Activated T-cell treated with anti-CD3 and anti-CD28 coated beads, Interleukin-2, amount 50 U/mL, for 24 hours (primary cell): ENCODE results near the gene ABCB8.
"Not testable (repeated sequence)": the region's sequence is repeated elsewhere in the genome, so short reads cannot be mapped to it uniquely, and the experiment has no call there.

ENCODE experiments used
- DNase-seq: peaks from one replicate; pipeline ENCODE4 v3.0.0-alpha.2; 2020
- H3K27ac Mint-ChIP-seq: 2 replicates; pipeline ENCODE4 v1.8.0; 2020; ENCODE audit warnings: mild to moderate bottlenecking, mixed read lengths
- H3K27me3 Mint-ChIP-seq: 2 replicates; pipeline ENCODE4 v1.8.0; 2020; ENCODE audit warnings: mixed read lengths
- H3K36me3 Mint-ChIP-seq: 2 replicates; pipeline ENCODE4 v1.8.0; 2020; ENCODE audit warnings: low read depth, mixed read lengths
- H3K4me1 Mint-ChIP-seq: 2 replicates; pipeline ENCODE4 v1.8.0; 2020; ENCODE audit warnings: low read depth, mixed read lengths
- H3K4me3 Mint-ChIP-seq: 2 replicates; pipeline ENCODE4 v1.8.0; 2020; ENCODE audit warnings: mild to moderate bottlenecking, moderate library complexity, mixed read lengths
- H3K9me3 Mint-ChIP-seq: 2 replicates; pipeline ENCODE4 v1.8.0; 2020; ENCODE audit warnings: mixed read lengths

ABCB8 gene

DNA sequence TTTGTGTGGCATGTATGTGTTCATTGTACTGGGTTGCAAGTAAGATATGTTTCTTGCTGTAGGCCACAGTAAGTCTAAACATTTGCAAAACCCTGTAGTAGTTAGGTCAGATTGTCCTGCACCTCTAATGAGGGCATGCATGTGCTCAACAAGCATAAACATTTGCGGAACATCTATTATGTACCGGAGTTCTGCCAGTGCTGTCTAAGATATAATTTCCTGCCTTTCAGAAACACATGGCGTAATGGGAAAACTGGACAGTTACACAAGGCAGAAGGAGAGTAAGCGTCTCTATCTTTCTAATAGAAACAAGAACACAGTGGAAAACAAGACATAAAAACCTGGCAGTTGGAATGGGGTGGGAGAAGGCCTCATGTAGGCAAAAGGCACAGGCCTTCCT, 2.8 kb downstream of the ABCB8 start:
- Mint-ChIP-seq H3K9me3 (no peaks in the 10 kb centered on the region), H3K27ac (no peak overlapping the region), H3K27me3 (no peaks in the 10 kb centered on the region), H3K4me3 (no peak overlapping the region), H3K36me3 (peaks cover 60% of the 10 kb centered on the region), H3K4me1 (peaks cover 19% of the 10 kb centered on the region)
- no peak for DNase-seq

DNA sequence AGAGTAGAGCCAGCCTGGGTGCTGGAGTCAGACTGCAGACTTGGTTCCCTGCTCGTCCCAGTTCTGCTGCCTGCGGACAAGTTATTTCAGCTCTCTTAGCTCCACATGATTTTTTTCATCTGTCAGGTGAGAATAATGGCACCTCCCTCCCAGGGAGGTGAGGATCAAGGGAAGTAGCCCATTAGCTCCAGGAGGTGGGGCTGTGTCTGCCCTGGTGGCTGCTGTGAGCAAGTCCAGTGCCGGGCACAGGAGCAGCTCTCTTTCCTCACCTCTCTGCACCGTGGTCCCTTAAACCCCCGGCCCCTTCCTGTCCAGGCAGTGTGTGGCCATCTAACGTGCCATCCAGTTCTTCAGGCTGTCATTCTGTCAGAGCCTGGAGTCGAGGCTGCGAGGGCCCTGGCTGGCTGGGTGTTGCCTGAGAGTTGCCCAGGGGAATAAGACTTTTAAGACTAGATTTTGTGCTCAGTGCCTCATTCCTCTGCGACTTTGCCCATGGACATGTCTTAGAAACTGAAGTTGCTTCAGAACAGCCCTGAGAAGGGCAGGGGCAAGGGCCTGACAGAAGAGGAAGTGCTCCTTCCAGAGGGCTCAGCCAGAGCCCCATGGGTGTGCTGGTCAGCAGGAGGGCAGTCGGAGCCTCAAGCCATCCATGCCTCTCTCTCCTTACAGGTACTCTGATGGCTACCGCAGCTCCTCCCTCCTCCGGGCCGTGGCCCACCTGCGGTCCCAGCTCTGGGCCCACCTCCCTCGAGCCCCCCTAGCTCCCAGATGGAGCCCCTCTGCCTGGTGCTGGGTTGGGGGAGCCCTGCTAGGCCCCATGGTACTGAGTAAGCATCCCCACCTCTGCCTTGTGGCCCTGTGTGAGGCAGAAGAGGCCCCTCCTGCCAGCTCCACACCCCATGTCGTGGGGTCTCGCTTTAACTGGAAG, 5.0 kb downstream of the ABCB8 start:
- no peak for DNase-seq
- Mint-ChIP-seq H3K27ac (no peak overlapping the region), H3K27me3 (no peaks in the 10 kb centered on the region), H3K36me3 (peaks cover 76% of the 10 kb centered on the region), H3K4me1 (peaks cover 11% of the 10 kb centered on the region), H3K9me3 (no peaks in the 10 kb centered on the region), H3K4me3 (no peak overlapping the region)

DNA sequence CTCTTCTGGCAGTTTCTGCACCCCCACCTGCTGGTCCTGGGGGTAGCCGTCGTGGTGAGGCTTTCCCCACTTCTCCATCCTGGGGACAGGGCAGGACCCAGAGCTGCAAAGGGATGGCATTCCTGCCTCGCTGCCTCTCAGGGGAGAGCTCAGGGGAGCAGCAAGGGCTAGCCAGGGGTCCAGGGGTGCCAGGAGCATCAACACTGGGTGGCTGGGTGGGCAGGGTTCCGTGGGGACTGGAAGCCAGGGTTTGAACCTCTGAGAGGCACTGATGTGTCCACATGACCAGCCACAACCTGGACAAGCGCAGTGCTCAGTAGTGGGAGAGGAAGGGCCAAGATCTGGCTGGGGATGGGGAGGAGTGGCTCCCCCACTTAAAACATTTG, 5.6 kb downstream of the ABCB8 start:
- no peak for DNase-seq
- Mint-ChIP-seq H3K36me3 (peaks cover 71% of the 10 kb centered on the region), H3K27ac (no peak overlapping the region), H3K27me3 (no peaks in the 10 kb centered on the region), H3K4me3 (no peak overlapping the region), H3K9me3 (no peaks in the 10 kb centered on the region), H3K4me1 (peaks cover 13% of the 10 kb centered on the region)

DNA sequence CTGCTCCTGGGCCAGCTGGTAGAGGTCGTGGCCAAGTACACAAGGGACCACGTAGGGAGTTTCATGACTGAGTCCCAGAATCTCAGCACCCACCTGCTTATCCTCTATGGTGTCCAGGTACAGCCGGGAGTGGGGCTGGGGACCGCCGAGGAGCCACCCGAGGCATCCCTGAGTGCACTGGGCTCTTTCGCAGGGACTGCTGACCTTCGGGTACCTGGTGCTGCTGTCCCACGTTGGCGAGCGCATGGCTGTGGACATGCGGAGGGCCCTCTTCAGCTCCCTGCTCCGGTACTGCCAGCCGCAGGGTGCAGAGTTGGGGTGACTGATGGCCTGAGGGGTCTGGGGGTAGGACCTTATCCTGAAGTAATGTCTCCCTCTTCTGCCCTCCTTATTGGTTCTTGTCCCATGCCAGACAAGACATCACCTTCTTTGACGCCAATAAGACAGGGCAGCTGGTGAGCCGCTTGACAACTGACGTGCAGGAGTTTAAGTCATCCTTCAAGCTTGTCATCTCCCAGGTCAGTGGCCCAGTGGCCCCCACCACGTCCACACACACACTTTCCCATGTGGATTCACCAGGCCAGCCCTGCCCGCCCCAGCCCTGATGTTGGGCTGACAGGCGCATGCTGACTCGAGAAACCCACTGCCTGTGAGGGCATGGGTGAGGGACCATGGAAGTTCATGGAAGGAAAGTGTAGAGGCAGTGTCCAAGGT, 6.2 kb downstream of the ABCB8 start:
- no peak overlapping the region for H3K4me3 Mint-ChIP-seq
- H3K9me3 Mint-ChIP-seq: no peaks in the 10 kb centered on the region
- no peaks in the 10 kb centered on the region for H3K27me3 Mint-ChIP-seq
- H3K4me1 Mint-ChIP-seq: peaks cover 15% of the 10 kb centered on the region
- no peak for DNase-seq
- peaks cover 68% of the 10 kb centered on the region for H3K36me3 Mint-ChIP-seq
- no peak overlapping the region for H3K27ac Mint-ChIP-seq

DNA sequence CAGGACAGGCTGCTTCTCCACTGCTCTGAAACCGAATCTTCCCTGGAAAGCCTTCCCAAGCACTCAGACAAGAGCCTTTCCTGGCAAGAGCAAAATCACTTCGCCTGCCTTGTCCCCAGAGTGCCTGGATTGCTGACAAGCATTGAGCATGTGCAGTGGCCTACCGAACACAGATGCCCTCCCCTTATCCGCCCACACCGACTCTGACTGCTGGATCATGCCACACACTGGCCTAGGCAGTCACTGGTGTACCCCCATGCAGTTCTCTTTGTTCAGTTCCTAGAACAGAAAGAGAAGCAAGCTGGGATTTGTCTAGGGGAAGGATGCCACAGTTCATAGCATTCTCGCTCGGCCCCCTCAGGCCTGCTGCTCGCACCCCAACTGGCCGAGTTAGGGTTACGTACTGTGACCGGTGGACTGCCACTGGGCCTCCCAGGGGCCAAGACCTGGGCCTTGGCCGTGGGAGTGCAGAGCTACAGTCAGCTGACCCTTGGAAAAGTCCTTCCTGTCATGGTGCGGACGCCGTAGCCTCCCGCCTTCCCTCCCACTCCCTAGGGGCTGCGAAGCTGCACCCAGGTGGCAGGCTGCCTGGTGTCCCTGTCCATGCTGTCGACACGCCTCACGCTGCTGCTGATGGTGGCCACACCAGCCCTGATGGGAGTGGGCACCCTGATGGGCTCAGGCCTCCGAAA, 6.9 kb downstream of the ABCB8 start:
- H3K9me3 Mint-ChIP-seq: no peaks in the 10 kb centered on the region
- H3K27ac Mint-ChIP-seq: no peak overlapping the region
- DNase-seq: no peak
- H3K36me3 Mint-ChIP-seq: peaks cover 64% of the 10 kb centered on the region
- H3K4me1 Mint-ChIP-seq: peaks cover 18% of the 10 kb centered on the region
- no peaks in the 10 kb centered on the region for H3K27me3 Mint-ChIP-seq
- H3K4me3 Mint-ChIP-seq: no peak overlapping the region

DNA sequence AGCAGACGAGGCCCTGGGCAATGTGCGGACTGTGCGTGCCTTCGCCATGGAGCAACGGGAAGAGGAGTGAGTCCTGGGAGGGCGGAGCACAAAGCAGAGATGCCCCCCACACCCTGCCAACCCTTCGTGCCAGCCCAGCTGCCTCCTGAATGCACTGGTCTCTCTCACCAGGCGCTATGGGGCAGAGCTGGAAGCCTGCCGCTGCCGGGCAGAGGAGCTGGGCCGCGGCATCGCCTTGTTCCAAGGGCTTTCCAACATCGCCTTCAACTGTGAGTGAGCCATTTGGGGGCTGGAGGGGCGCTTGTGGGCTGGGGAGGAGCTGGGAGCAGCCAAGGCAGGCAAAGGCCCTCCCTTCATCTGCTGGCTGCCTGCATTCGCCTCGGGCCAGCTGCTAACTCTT, 7.7 kb downstream of the ABCB8 start:
- H3K9me3 Mint-ChIP-seq: no peaks in the 10 kb centered on the region
- H3K4me3 Mint-ChIP-seq: no peak overlapping the region
- DNase-seq: no peak
- peaks cover 18% of the 10 kb centered on the region for H3K4me1 Mint-ChIP-seq
- peaks cover 65% of the 10 kb centered on the region for H3K36me3 Mint-ChIP-seq
- no peak overlapping the region for H3K27ac Mint-ChIP-seq
- H3K27me3 Mint-ChIP-seq: no peaks in the 10 kb centered on the region

DNA sequence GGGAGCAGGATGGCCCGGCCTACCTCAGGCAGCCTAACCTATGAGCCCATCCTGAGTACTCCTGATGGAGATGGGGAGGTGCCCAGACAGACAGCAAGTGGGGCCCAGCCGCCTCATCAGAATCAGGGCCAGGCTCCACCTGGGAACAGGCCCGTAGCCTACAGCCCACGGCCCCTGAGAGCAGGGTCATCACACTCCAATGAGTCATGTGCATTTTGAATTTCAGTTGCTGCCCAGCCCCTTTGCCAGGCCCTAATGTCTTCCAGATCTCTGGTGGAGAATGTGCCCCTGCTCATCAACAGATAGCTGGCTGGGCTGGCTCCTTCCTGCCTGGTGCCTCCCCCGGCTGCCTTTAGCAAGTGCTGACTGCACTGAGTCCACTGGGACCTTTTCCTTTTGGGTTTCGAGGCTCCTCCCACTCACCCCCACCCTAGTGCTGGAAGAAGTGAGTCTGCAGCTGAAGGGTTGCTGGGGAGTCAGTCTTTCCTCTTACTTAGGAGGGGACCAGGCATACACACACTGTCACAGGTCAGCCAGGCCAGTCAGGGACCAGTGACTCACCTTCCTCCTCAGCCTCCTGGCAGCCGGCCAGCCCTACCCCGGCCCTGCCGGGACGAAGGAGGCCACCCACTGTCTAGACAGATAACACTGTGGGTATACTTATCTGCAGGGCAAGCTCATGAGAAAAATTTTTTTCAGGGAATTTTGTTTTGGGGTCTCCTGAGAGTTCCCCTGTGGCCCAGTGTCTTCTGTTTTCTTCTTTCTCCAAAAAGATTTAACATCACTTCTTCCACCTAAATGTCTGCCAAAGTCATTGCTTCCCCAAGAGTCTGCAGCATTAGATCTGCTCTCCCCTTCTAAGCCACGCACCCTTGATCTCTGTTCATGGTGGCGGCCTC, 10.9 kb downstream of the ABCB8 start:
- peak overlapping the region; percentile 96 for H3K27ac Mint-ChIP-seq
- peaks cover 18% of the 10 kb centered on the region for H3K4me1 Mint-ChIP-seq
- peaks cover 60% of the 10 kb centered on the region for H3K36me3 Mint-ChIP-seq
- no peaks in the 10 kb centered on the region for H3K9me3 Mint-ChIP-seq
- H3K4me3 Mint-ChIP-seq: peak overlapping the region; percentile 21
- H3K27me3 Mint-ChIP-seq: no peaks in the 10 kb centered on the region
- DNase-seq: peak; percentile 82

DNA sequence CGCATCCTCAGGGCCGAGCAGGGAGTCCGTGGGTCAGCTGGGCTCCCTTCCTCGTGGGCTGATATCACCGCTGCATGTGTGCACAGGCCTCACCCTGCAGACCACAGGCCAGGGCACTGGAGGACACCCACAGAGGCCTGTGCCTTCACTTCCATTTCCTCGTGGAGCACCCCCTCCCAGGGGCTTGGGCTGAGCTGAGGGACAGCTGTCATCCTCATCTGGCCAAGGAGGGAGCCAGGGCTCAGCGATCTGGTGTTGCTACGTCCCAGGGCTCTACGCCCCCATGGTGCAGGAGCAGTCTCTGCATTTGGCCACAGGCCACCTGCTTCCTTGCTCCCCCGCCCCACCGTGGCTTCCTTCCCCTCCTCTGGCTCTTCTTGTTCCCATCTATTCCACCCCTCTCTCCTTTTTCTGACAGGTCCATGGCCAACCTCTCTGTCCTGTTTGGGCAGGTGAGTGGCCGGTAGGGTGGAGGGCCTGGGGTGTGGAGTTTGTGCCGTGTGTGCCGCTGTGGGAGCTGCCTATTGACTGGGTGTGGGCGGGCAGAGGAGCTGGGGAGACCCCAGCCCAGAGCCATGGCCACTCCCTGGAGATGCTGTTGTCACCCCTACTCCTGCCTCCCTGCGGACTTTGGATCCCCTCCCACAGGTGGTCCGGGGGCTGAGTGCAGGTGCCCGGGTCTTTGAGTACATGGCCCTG, 11.7 kb downstream of the ABCB8 start:
- Mint-ChIP-seq H3K4me3 (no peak overlapping the region), H3K27me3 (no peaks in the 10 kb centered on the region), H3K36me3 (peaks cover 60% of the 10 kb centered on the region), H3K27ac (peak overlapping the region; percentile 96), H3K4me1 (peaks cover 18% of the 10 kb centered on the region), H3K9me3 (no peaks in the 10 kb centered on the region)
- DNase-seq: no peak

DNA sequence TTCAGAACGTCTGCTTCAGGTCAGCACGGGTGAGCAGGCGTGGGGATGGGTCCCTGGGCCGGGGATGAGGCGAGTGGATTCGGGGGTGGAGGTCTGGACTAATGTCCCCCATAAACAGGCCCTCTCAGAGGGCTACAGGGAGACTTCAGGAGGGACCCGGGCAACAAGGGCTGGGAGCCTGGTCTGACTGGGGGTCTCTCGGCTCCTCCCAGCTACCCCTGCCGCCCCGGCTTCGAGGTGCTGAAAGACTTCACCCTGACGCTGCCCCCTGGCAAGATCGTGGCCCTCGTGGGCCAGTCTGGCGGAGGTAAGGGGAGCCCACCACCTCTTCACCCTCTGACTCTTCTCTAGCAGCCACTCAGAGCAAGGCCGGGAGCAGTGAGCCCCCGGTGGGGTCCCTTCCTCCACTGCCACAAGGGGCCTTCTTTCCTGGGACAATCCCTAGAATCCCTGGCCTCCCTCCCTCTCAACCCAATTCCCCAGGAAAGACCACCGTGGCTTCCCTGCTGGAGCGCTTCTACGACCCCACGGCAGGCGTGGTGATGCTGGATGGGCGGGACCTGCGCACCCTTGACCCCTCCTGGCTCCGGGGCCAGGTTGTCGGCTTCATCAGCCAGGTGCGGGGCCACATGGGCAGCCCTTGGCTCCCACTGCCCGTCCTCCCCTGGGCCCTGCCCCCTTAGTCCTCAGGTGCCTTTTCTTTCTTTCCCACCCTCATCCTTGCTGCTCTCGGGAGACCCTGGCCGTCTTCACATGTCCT, 12.5 kb downstream of the ABCB8 start:
- H3K4me1 Mint-ChIP-seq: peaks cover 18% of the 10 kb centered on the region
- no peaks in the 10 kb centered on the region for H3K9me3 Mint-ChIP-seq
- H3K27me3 Mint-ChIP-seq: no peaks in the 10 kb centered on the region
- H3K4me3 Mint-ChIP-seq: no peak overlapping the region
- H3K27ac Mint-ChIP-seq: no peak overlapping the region
- DNase-seq: no peak
- peaks cover 58% of the 10 kb centered on the region for H3K36me3 Mint-ChIP-seq

DNA sequence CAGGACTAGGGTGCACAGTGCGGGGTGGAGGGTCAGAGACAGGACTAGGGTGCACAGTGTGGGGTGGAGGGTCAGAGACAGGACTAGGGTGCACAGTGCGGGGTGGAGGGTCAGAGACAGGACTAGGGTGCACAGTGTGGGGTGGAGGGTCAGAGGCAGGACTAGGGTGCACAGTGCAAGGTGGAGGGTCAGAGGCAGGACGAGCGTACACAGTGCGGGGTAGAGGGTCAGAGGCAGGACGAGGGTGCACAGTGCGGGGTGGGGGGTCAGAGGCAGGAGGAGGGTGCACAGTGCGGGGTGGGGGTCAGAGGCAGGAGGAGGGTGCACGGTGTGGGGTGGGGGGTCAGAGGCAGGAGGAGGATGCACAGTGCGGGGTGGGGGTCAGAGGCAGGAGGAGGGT, 15.2 kb downstream of the ABCB8 start:
- H3K4me3 Mint-ChIP-seq, DNase-seq, H3K27me3 Mint-ChIP-seq, H3K27ac Mint-ChIP-seq, H3K9me3 Mint-ChIP-seq: not testable (repeated sequence)
- peaks cover 18% of the 10 kb centered on the region for H3K4me1 Mint-ChIP-seq
- H3K36me3 Mint-ChIP-seq: peaks cover 46% of the 10 kb centered on the region

DNA sequence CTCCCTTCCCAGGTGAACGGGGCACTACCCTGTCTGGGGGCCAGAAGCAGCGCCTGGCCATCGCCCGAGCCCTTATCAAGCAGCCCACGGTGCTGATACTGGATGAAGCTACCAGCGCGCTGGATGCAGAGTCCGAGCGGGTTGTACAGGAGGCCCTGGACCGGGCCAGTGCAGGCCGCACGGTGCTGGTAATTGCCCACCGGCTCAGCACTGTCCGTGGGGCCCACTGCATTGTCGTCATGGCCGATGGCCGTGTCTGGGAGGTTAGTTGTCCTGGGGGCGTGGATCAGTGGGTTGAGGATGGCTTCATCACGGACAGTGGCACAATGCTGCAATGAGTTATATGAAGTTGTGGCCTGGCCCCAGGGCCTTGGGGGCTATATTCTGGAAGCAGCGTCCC, 15.7 kb downstream of the ABCB8 start:
- no peaks in the 10 kb centered on the region for H3K9me3 Mint-ChIP-seq
- H3K27me3 Mint-ChIP-seq: no peaks in the 10 kb centered on the region
- no peak overlapping the region for H3K4me3 Mint-ChIP-seq
- peaks cover 13% of the 10 kb centered on the region for H3K4me1 Mint-ChIP-seq
- DNase-seq: no peak
- H3K36me3 Mint-ChIP-seq: peaks cover 45% of the 10 kb centered on the region
- H3K27ac Mint-ChIP-seq: no peak overlapping the region

DNA sequence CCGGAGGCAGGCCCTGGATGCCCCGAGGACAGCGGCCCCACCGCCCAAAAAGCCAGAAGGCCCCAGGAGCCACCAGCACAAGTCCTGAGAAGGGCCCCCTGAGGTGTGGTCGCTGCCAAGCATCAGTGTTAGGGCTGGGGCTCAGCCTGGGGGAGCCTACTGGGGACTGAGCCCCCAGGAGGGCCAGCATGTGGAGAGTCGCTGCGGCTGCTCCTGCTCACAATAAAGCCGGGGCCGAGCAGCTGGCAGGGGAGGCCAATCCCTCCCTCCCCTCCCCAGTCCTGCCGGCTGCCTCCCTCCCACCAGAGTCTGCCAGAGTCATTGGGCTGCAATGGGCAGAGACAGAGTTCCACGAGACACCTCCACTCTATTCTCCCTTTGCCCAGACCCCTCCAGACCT, 17.0 kb downstream of the ABCB8 start:
- Mint-ChIP-seq H3K27ac (no peak overlapping the region), H3K27me3 (no peaks in the 10 kb centered on the region), H3K9me3 (no peaks in the 10 kb centered on the region), H3K4me1 (no peaks in the 10 kb centered on the region), H3K4me3 (no peak overlapping the region), H3K36me3 (peaks cover 45% of the 10 kb centered on the region)
- DNase-seq: no peak

DNA sequence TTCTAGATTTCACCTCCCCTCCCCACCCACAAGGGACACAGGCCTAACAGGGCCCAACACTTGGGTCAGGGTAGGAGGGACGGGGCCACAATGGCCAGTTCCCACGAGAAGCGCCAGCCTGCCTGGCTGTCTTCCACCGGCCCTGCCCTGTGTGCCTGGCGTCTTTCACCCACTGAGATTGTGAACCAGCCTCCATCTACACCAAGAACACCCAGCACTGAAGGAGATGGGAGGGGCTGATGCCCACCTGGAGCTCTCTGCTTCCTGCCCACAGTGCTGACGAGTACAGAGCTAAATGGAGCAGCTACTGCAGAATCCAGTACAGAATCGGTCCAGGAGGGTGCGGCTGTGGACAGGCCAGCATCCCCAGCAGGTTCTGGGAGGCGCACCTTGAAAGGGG, 17.7 kb downstream of the ABCB8 start:
- Mint-ChIP-seq H3K4me3 (no peak overlapping the region), H3K27ac (peak overlapping the region; percentile 66), H3K9me3 (no peaks in the 10 kb centered on the region), H3K36me3 (peaks cover 41% of the 10 kb centered on the region), H3K4me1 (no peaks in the 10 kb centered on the region), H3K27me3 (no peaks in the 10 kb centered on the region)
- no peak for DNase-seq
